Umbilical cord (tissue), 2 donors: ENCODE measurements around the gene COPZ2. TPM values are rescaled to one million over a fixed set of nuclear protein-coding genes. Genes with fewer than 3 reads are reported as not detected.
A peak's percentile ranks its signal among the peaks of the same experiment; 100 is the strongest.

Experiments
- DNase-seq: peaks from one replicate; pipeline ENCODE4 v3.0.0-alpha.2; 2015; ENCODE audit warnings: low spot score
- total RNA-seq: library from RNA; depleted of rRNA; stranded (reverse); fragments of >200 nt; gene quantifications from one replicate; pipeline ENCODE4 v1.2.3, GENCODE V29; 2014; ENCODE audit warnings: low replicate concordance; ENCODE audit not compliant: insufficient read depth

Gene COPZ2
- total RNA-seq, 1 donor from 2014 or later, result 129 TPM

- DNase-seq, result peak; percentile 38
Observed at GRCh38 chr17:47987240-47987835, 50.3 kb downstream of the COPZ2 start.

- DNase-seq, result no peak
Observed at GRCh38 chr17:47986520-47986919, 51.1 kb downstream of the COPZ2 start.

GRCh38 chr17:47983492-47984223, 53.9 kb downstream of the COPZ2 start:
- DNase-seq, result peak; percentile 28

- no peak for DNase-seq
Observed at GRCh38 chr17:47982645-47983390, 54.8 kb downstream of the COPZ2 start.

- no peak for DNase-seq
Observed at GRCh38 chr17:47982091-47982617, 55.4 kb downstream of the COPZ2 start.

- DNase-seq, result no peak
Observed at GRCh38 chr17:47981462-47981861, 56.1 kb downstream of the COPZ2 start.

- no peak for DNase-seq
Observed at GRCh38 chr17:47980541-47980940, 57.1 kb downstream of the COPZ2 start.

GRCh38 chr17:47978324-47978723, 59.3 kb downstream of the COPZ2 start:
- peak; percentile 61 for DNase-seq

Other genes starting within 250 kb of the COPZ2 start
- gene OSBPL7, start 216.0 kb downstream of the COPZ2 start, total RNA-seq, result 3.4 TPM
- gene MRPL10, start 206.3 kb downstream of the COPZ2 start, total RNA-seq, result 5.3 TPM
- gene LRRC46, start 206.1 kb downstream of the COPZ2 start, total RNA-seq, result 2.4 TPM
- gene SCRN2, start 196.5 kb downstream of the COPZ2 start, total RNA-seq, result 27.0 TPM
- 2.2 TPM for gene SP6, start 186.6 kb downstream of the COPZ2 start, total RNA-seq
- gene SP2, start 141.6 kb downstream of the COPZ2 start, total RNA-seq, result not detected
- 7.5 TPM for gene PNPO, start 96.2 kb downstream of the COPZ2 start, total RNA-seq
- gene PRR15L, start 79.9 kb downstream of the COPZ2 start, total RNA-seq, result not detected
- gene CDK5RAP3, start 66.7 kb downstream of the COPZ2 start, total RNA-seq, result 30.1 TPM
- gene NFE2L1, start 10.6 kb upstream of the COPZ2 start, total RNA-seq, result 54.2 TPM
- 54.4 TPM for gene CBX1, start 63.7 kb upstream of the COPZ2 start, total RNA-seq
- 17.1 TPM for gene SNX11, start 70.0 kb upstream of the COPZ2 start, total RNA-seq